BLaER1 (cell line): ENCODE measurements around the gene SIM2.

Experiments
- H3K27ac ChIP-seq: shearing (Covaris generic); formaldehyde crosslinking; 2 replicates; pipeline ENCODE4 v1.8.1; 2022
- H3K27me3 ChIP-seq: shearing (Covaris generic); formaldehyde crosslinking; 2 replicates; pipeline ENCODE4 v1.8.1; 2022
- H3K36me3 ChIP-seq: shearing (Covaris generic); formaldehyde crosslinking; 2 replicates; pipeline ENCODE4 v1.8.1; 2022
- H3K4me1 ChIP-seq: shearing (Covaris generic); formaldehyde crosslinking; 2 replicates; pipeline ENCODE4 v1.8.1; 2022
- H3K4me2 ChIP-seq: shearing (Covaris generic); formaldehyde crosslinking; 2 replicates; pipeline ENCODE4 v1.8.1; 2022
- H3K4me3 ChIP-seq: shearing (Covaris generic); formaldehyde crosslinking; 2 replicates; pipeline ENCODE4 v1.8.1; 2022
- H3K9ac ChIP-seq: shearing (Covaris generic); formaldehyde crosslinking; 2 replicates; pipeline ENCODE4 v1.8.1; 2022
- H3K9me3 ChIP-seq: shearing (Covaris generic); formaldehyde crosslinking; 2 replicates; pipeline ENCODE4 v1.8.1; 2022
- H4K20me1 ChIP-seq: shearing (Covaris generic); formaldehyde crosslinking; 2 replicates; pipeline ENCODE4 v1.8.1; 2022
- Cebpa-rat ChIP-seq: shearing (Covaris generic); IDR thresholded peaks from 2 replicates; pipeline ENCODE4 v1.8.1; 2022

Gene SIM2

GRCh38 chr21:36724660-36725059 lies 25.7 kb downstream of the SIM2 start:
- TF ChIP-seq Cebpa-rat, result no peak
- Histone ChIP-seq H3K36me3 (no peaks in the 10 kb centered on the region), H3K9ac (no peak overlapping the region), H3K9me3 (no peaks in the 10 kb centered on the region), H3K27ac (no peak overlapping the region), H3K27me3 (no peaks in the 10 kb centered on the region), H3K4me3 (no peak overlapping the region), H3K4me1 (peaks cover 12% of the 10 kb centered on the region), H3K4me2 (no peak overlapping the region), H4K20me1 (no peaks in the 10 kb centered on the region)

- Histone ChIP-seq H3K4me3 (no peak overlapping the region), H3K36me3 (no peaks in the 10 kb centered on the region), H3K27ac (no peak overlapping the region)
Measured at GRCh38 chr21:36725793-36726386, 27.0 kb downstream of the SIM2 start.

GRCh38 chr21:36727866-36728265 lies 29.0 kb downstream of the SIM2 start:
- Histone ChIP-seq H3K36me3 (no peaks in the 10 kb centered on the region), H3K4me3 (no peak overlapping the region), H3K4me1 (peaks cover 12% of the 10 kb centered on the region), H3K27me3 (no peaks in the 10 kb centered on the region), H3K9ac (no peak overlapping the region), H4K20me1 (no peaks in the 10 kb centered on the region), H3K4me2 (no peak overlapping the region), H3K9me3 (no peaks in the 10 kb centered on the region), H3K27ac (no peak overlapping the region)
- TF ChIP-seq Cebpa-rat, result no peak

More at GRCh38 chr21:36725793-36726386, 27.0 kb downstream of the SIM2 start:
- Histone ChIP-seq H3K4me2 (no peak overlapping the region), H3K9me3 (no peaks in the 10 kb centered on the region), H3K9ac (no peak overlapping the region), H3K4me1 (peaks cover 12% of the 10 kb centered on the region), H4K20me1 (no peaks in the 10 kb centered on the region), H3K27me3 (no peaks in the 10 kb centered on the region)
- TF ChIP-seq Cebpa-rat, result no peak

- Histone ChIP-seq H3K36me3 (no peaks in the 10 kb centered on the region), H4K20me1 (no peaks in the 10 kb centered on the region), H3K4me3 (no peak overlapping the region), H3K4me1 (peaks cover 12% of the 10 kb centered on the region), H3K9ac (no peak overlapping the region), H3K9me3 (no peaks in the 10 kb centered on the region), H3K27ac (no peak overlapping the region), H3K27me3 (no peaks in the 10 kb centered on the region), H3K4me2 (peak overlapping the region; percentile 33)
- TF ChIP-seq Cebpa-rat, result no peak
Measured at GRCh38 chr21:36728371-36729111, 29.6 kb downstream of the SIM2 start.

- no peak overlapping the region for H3K27ac ChIP-seq
- no peak overlapping the region for H3K9ac ChIP-seq
- no peak overlapping the region for H3K4me3 ChIP-seq
- no peak for TF ChIP-seq Cebpa-rat
- no peaks in the 10 kb centered on the region for H4K20me1 ChIP-seq
- H3K27me3 ChIP-seq, result no peaks in the 10 kb centered on the region
- H3K36me3 ChIP-seq, result no peaks in the 10 kb centered on the region
- H3K9me3 ChIP-seq, result no peaks in the 10 kb centered on the region
- H3K4me2 ChIP-seq, result peak overlapping the region; percentile 33; the same call in 1 of the 2 replicates
- peaks cover 12% of the 10 kb centered on the region for H3K4me1 ChIP-seq
Measured at GRCh38 chr21:36729310-36729970, 30.5 kb downstream of the SIM2 start.

GRCh38 chr21:36730291-36731281 lies 31.7 kb downstream of the SIM2 start:
- H3K27ac ChIP-seq, result no peak overlapping the region
- no peak overlapping the region for H3K9ac ChIP-seq
- H3K36me3 ChIP-seq, result no peaks in the 10 kb centered on the region
- H3K9me3 ChIP-seq, result no peaks in the 10 kb centered on the region
- H3K4me3 ChIP-seq, result no peak overlapping the region
- no peak overlapping the region for H3K4me2 ChIP-seq
- peaks cover 12% of the 10 kb centered on the region for H3K4me1 ChIP-seq
- TF ChIP-seq Cebpa-rat, result no peak
- H4K20me1 ChIP-seq, result no peaks in the 10 kb centered on the region
- H3K27me3 ChIP-seq, result no peaks in the 10 kb centered on the region

- Histone ChIP-seq H3K27ac (no peak overlapping the region), H3K4me3 (no peak overlapping the region), H3K9ac (no peak overlapping the region), H3K4me1 (peaks cover 12% of the 10 kb centered on the region), H3K4me2 (no peak overlapping the region), H4K20me1 (no peaks in the 10 kb centered on the region), H3K27me3 (no peaks in the 10 kb centered on the region), H3K36me3 (no peaks in the 10 kb centered on the region), H3K9me3 (no peaks in the 10 kb centered on the region)
- no peak for TF ChIP-seq Cebpa-rat
Measured at GRCh38 chr21:36732217-36732616, 33.3 kb downstream of the SIM2 start.

- no peak for TF ChIP-seq Cebpa-rat
- H3K4me3 ChIP-seq, result no peak overlapping the region
- H3K9ac ChIP-seq, result no peak overlapping the region
- no peaks in the 10 kb centered on the region for H3K9me3 ChIP-seq
- H3K4me1 ChIP-seq, result peaks cover 12% of the 10 kb centered on the region
- no peaks in the 10 kb centered on the region for H3K36me3 ChIP-seq
- H4K20me1 ChIP-seq, result no peaks in the 10 kb centered on the region
- H3K27me3 ChIP-seq, result no peaks in the 10 kb centered on the region
- H3K4me2 ChIP-seq, result no peak overlapping the region
- H3K27ac ChIP-seq, result no peak overlapping the region
Measured at GRCh38 chr21:36732761-36733160, 33.8 kb downstream of the SIM2 start.

GRCh38 chr21:36733857-36734256 lies 34.9 kb downstream of the SIM2 start:
- no peak overlapping the region for H3K9ac ChIP-seq
- H3K36me3 ChIP-seq, result no peaks in the 10 kb centered on the region
- no peak overlapping the region for H3K27ac ChIP-seq
- no peak overlapping the region for H3K4me3 ChIP-seq
- no peak for TF ChIP-seq Cebpa-rat
- H3K4me2 ChIP-seq, result no peak overlapping the region
- H3K9me3 ChIP-seq, result no peaks in the 10 kb centered on the region
- H3K4me1 ChIP-seq, result peaks cover 4% of the 10 kb centered on the region
- no peaks in the 10 kb centered on the region for H3K27me3 ChIP-seq
- no peaks in the 10 kb centered on the region for H4K20me1 ChIP-seq
